ENCODE data around the gene SLC25A6. TPM values are rescaled to one million over a fixed set of nuclear protein-coding genes. Genes with fewer than 3 reads are reported as not detected.

SLC25A6 gene
- total and polyA plus RNA-seq, 2 experiments from 2014 or later = 370 to 592 TPM

- H3K4me3 ChIP-seq = no peak overlapping the region
- no peak overlapping the region for H3K27ac ChIP-seq
- TF ChIP-seq CTCF (IDR thresholded peaks at IDR 0.05; ENCODE audit: low read depth, low read length) = no peak
- H3K9me3 ChIP-seq (ENCODE audit: low read depth) = no peaks in the 10 kb centered on the region
- no peaks in the 10 kb centered on the region for H3K27me3 ChIP-seq
- no peaks in the 10 kb centered on the region for H3K36me3 ChIP-seq
- DNase-seq (ENCODE audit: low read depth in 1 of 2, low spot score in 1 of 2) = no peak
- no peaks in the 10 kb centered on the region for H3K4me1 ChIP-seq (ENCODE audit: low read depth)
These were observed 30.2 kb upstream of the SLC25A6 start for GRCh38 chrX:1422135-1422465.

DNA sequence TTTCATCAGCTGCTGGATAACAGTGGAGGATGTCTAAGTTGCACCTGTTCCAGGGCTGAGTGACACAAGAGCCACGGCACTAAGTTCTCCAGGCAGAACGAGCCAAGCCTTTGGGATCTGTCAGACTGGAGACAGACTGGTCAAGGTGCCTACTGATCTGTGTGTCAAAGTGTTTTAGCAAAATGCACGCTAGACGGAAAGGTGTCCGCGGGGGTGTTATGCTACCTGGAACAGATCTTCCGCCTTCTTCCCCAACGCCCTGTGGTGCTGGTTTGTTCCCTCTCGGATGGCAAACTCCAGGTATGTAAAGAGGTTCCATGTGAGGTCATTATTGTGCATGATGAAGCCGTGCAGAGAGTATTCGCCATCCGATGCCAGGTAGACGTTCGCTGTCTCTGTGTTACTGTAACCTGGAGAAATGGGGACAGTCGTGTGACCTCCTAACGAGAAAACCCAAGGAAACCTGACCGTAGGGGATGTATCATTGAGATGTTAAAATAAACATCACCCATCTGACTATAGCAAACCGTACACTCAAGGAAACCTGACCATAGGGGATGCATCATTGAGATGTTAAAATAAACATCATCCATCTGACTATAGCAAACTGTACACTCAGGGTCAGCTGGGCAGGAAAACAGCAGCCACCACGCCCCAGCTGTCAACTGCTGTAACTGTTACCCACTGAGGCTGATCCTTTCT, 29.7 kb upstream of the SLC25A6 start:
- Histone ChIP-seq H3K27me3 (no peaks in the 10 kb centered on the region), H3K27ac (no peak overlapping the region), H3K9me3 (ENCODE audit: low read depth) (no peaks in the 10 kb centered on the region), H3K36me3 (no peaks in the 10 kb centered on the region), H3K4me3 (no peak overlapping the region), H3K4me1 (ENCODE audit: low read depth) (no peaks in the 10 kb centered on the region)
- TF ChIP-seq CTCF (IDR thresholded peaks at IDR 0.05; ENCODE audit: low read depth, low read length) = no peak
- no peak for DNase-seq (ENCODE audit: low read depth in 1 of 2, low spot score in 1 of 2)

DNA sequence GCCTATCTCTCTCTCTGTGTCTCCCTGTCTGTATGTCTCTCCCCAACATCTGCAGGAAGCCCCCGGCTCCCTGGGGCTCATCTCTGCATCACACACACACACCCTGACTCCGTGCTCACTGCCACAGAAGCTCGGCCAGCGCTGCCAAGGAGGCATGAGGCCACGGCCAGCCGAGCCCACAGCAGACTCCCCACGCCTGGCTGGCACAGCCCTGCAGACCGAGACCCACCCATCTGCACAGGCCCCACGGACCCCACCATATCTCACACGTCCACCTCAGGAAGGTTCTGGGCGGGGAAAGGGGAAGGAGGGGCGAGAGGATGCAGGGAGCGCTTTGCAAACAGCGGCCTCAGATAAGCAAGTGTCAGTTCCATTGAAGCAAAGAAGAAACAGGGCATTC, 28.5 kb upstream of the SLC25A6 start:
- no peak overlapping the region for H3K4me3 ChIP-seq
- H3K4me1 ChIP-seq (ENCODE audit: low read depth) = no peaks in the 10 kb centered on the region
- peak overlapping the region; percentile 66 for H3K27ac ChIP-seq
- TF ChIP-seq CTCF (IDR thresholded peaks at IDR 0.05; ENCODE audit: low read depth, low read length) = no peak
- no peaks in the 10 kb centered on the region for H3K36me3 ChIP-seq
- no peaks in the 10 kb centered on the region for H3K27me3 ChIP-seq
- H3K9me3 ChIP-seq (ENCODE audit: low read depth) = no peaks in the 10 kb centered on the region
- DNase-seq (ENCODE audit: low read depth in 1 of 2, low spot score in 1 of 2) = no peak

GRCh38 chrX:1419545-1420355, 27.8 kb upstream of the SLC25A6 start:
- no peak for TF ChIP-seq CTCF (IDR thresholded peaks at IDR 0.05; ENCODE audit: low read depth, low read length)
- no peaks in the 10 kb centered on the region for H3K4me1 ChIP-seq (ENCODE audit: low read depth)
- no peak overlapping the region for H3K4me3 ChIP-seq
- no peak for DNase-seq (ENCODE audit: low read depth in 1 of 2, low spot score in 1 of 2)
- no peaks in the 10 kb centered on the region for H3K36me3 ChIP-seq
- no peaks in the 10 kb centered on the region for H3K9me3 ChIP-seq (ENCODE audit: low read depth)
- H3K27ac ChIP-seq = no peak overlapping the region
- H3K27me3 ChIP-seq = no peaks in the 10 kb centered on the region

- Histone ChIP-seq H3K9me3 (ENCODE audit: low read depth) (no peaks in the 10 kb centered on the region), H3K27me3 (no peaks in the 10 kb centered on the region), H3K4me1 (ENCODE audit: low read depth) (no peaks in the 10 kb centered on the region), H3K27ac (no peak overlapping the region), H3K4me3 (no peak overlapping the region), H3K36me3 (peaks cover 2% of the 10 kb centered on the region)
- DNase-seq (ENCODE audit: low read depth in 1 of 2, low spot score in 1 of 2) = no peak
- TF ChIP-seq CTCF (IDR thresholded peaks at IDR 0.05; ENCODE audit: low read depth, low read length) = no peak
These were observed 27.1 kb upstream of the SLC25A6 start for GRCh38 chrX:1418901-1419544.
